ENCODE results near the gene PNMA6F. TPM values are rescaled to one million over a fixed set of nuclear protein-coding genes. Genes with fewer than 3 reads are reported as not detected.
A peak's percentile ranks its signal among the peaks of the same experiment; 100 is the strongest.

Gene PNMA6F
- total RNA-seq, 3 donors from 2014 or later = not detected

GRCh38 chrX:153336988-153337387 lies 15.4 kb upstream of the PNMA6F start:
- no peak overlapping the region for H3K4me3 ChIP-seq
- H3K27me3 ChIP-seq = peaks cover 0 to 9% of the 10 kb centered on the region in 2 donors
- intact Hi-C loops (cut with DNase I; ENCODE audit: low total_unique reads) = no loop called here
- TF ChIP-seq POLR2A (IDR thresholded peaks at IDR 0.05) (no peak), CTCF (IDR thresholded peaks at IDR 0.05) (no peak), POLR2AphosphoS5 (IDR thresholded peaks at IDR 0.05) (no peak)
- H3K4me1 ChIP-seq = no peaks in the 10 kb centered on the region
- no peaks in the 10 kb centered on the region for H3K36me3 ChIP-seq
- no peak overlapping the region for H3K27ac ChIP-seq
- DNase-seq (ENCODE audit: low spot score in 2 of 2) = no peak
- H3K9me3 ChIP-seq = peaks cover 0 to 17% of the 10 kb centered on the region in 2 donors

- Histone ChIP-seq H3K36me3 (no peaks in the 10 kb centered on the region), H3K27me3 (peaks cover 0 to 9% of the 10 kb centered on the region in 2 donors), H3K4me3 (no peak overlapping the region), H3K4me1 (no peaks in the 10 kb centered on the region), H3K9me3 (peaks cover 0 to 12% of the 10 kb centered on the region in 2 donors), H3K27ac (no peak overlapping the region)
- intact Hi-C loops (cut with DNase I; ENCODE audit: low total_unique reads) = no loop called here
- DNase-seq (ENCODE audit: low spot score in 2 of 2) = no peak
- no peak for TF ChIP-seq POLR2A (IDR thresholded peaks at IDR 0.05)
Observed at GRCh38 chrX:153336121-153336894, 14.7 kb upstream of the PNMA6F start.

- H3K9me3 ChIP-seq = peaks cover 0 to 7% of the 10 kb centered on the region in 2 donors
- no peaks in the 10 kb centered on the region for H3K4me1 ChIP-seq
- peak overlapping the region; percentile 15 to 35 for H3K27ac ChIP-seq
- intact Hi-C loops (cut with DNase I; ENCODE audit: low total_unique reads) = no loop called here
- peaks cover 0 to 9% of the 10 kb centered on the region in 2 donors for H3K27me3 ChIP-seq
- peak overlapping the region; percentile 62 to 79 (median 64) for H3K4me3 ChIP-seq
- TF ChIP-seq CTCF (IDR thresholded peaks at IDR 0.05) = no peak
- no peak for TF ChIP-seq POLR2A (IDR thresholded peaks at IDR 0.05)
- TF ChIP-seq POLR2AphosphoS5 (IDR thresholded peaks at IDR 0.05) = no peak
- DNase-seq (ENCODE audit: low spot score in 2 of 2) = no peak
- no peaks in the 10 kb centered on the region for H3K36me3 ChIP-seq
Observed at GRCh38 chrX:153334654-153335295, 13.2 kb upstream of the PNMA6F start.

- Histone ChIP-seq H3K4me1 (no peaks in the 10 kb centered on the region), H3K27me3 (peaks cover 0 to 9% of the 10 kb centered on the region in 2 donors), H3K4me3 (peak within 1 kb of the TSS; percentile 62 to 79 (median 64)), H3K27ac (peak within 1 kb of the TSS; percentile 15 to 35), H3K36me3 (no peaks in the 10 kb centered on the region), H3K9me3 (peaks cover 0 to 7% of the 10 kb centered on the region in 2 donors)
- intact Hi-C loops (cut with DNase I; ENCODE audit: low total_unique reads) = no loop called here
- DNase-seq (ENCODE audit: low spot score in 2 of 2) = peak; percentile 47 to 62
- no peak for TF ChIP-seq CTCF (IDR thresholded peaks at IDR 0.05)
- TF ChIP-seq POLR2AphosphoS5 (IDR thresholded peaks at IDR 0.05) = no peak
- TF ChIP-seq POLR2A (IDR thresholded peaks at IDR 0.05) = no peak
Observed at GRCh38 chrX:153333821-153334653, 12.5 kb upstream of the PNMA6F start, which contains the start of gene ZNF275. TSS of gene ZNF275 (plus strand) at chrX:153334153. CDS start at chrX:153336680, 2,527 bp downstream.

GRCh38 chrX:153333266-153333665 lies 11.7 kb upstream of the PNMA6F start:
- Histone ChIP-seq H3K4me1 (no peaks in the 10 kb centered on the region), H3K36me3 (no peaks in the 10 kb centered on the region), H3K27ac (no peak overlapping the region), H3K27me3 (peaks cover 0 to 14% of the 10 kb centered on the region in 2 donors), H3K9me3 (peaks cover 0 to 7% of the 10 kb centered on the region in 2 donors), H3K4me3 (no peak overlapping the region)
- no peak for TF ChIP-seq CTCF (IDR thresholded peaks at IDR 0.05)
- no peak for TF ChIP-seq POLR2AphosphoS5 (IDR thresholded peaks at IDR 0.05)
- TF ChIP-seq POLR2A (IDR thresholded peaks at IDR 0.05) = no peak
- intact Hi-C loops (cut with DNase I; ENCODE audit: low total_unique reads) = no loop called here
- no peak for DNase-seq (ENCODE audit: low spot score in 2 of 2)

Data from breast epithelium (tissue), 4 donors.